Parathyroid adenoma (tissue), 2 donors: Measurements from ENCODE around the gene DHRS4L2.
"Not testable (repeated sequence)": the region's sequence is repeated elsewhere in the genome, so short reads cannot be mapped to it uniquely, and the experiment has no call there.

Experiments
- H2AFZ ChIP-seq: fragments of 300-600 bp; sonication (generic); one replicate; pipeline ENCODE4 v1.7.0; 2017; ENCODE audit warnings: antibody characterized with exemption, mild to moderate bottlenecking
- H3K27ac ChIP-seq: fragments of 300-600 bp; sonication (generic); one replicate; pipeline ENCODE4 v1.7.0; 2017
- H3K27me3 ChIP-seq: fragments of 300-600 bp; sonication (generic); one replicate; pipeline ENCODE4 v1.7.0; 2017; ENCODE audit warnings: low read length; ENCODE audit not compliant: control insufficient read depth, insufficient read depth
- H3K36me3 ChIP-seq: fragments of 300-600 bp; sonication (generic); one replicate; pipeline ENCODE4 v1.7.0; 2017; ENCODE audit warnings: low read length; ENCODE audit not compliant: control insufficient read depth, insufficient read depth
- H3K4me1 ChIP-seq: fragments of 300-600 bp; sonication (generic); one replicate; pipeline ENCODE4 v1.7.0; 2017; ENCODE audit warnings: control low read depth
- H3K4me2 ChIP-seq: fragments of 300-600 bp; sonication (generic); one replicate; pipeline ENCODE4 v1.7.0; 2017; ENCODE audit warnings: low read length
- H3K4me3 ChIP-seq: fragments of 300-600 bp; sonication (generic); one replicate; pipeline ENCODE4 v1.7.0; 2017; ENCODE audit warnings: low read depth, low read length
- H3K79me2 ChIP-seq: fragments of 300-600 bp; sonication (generic); one replicate; pipeline ENCODE4 v1.7.0; 2017; ENCODE audit warnings: control low read depth
- H3K9ac ChIP-seq: fragments of 300-600 bp; sonication (generic); one replicate; pipeline ENCODE4 v1.7.0; 2017; ENCODE audit warnings: mild to moderate bottlenecking
- H3K9me3 ChIP-seq: fragments of 300-600 bp; sonication (generic); one replicate; pipeline ENCODE4 v1.7.0; 2017; ENCODE audit warnings: low read length; ENCODE audit not compliant: control insufficient read depth
- CTCF ChIP-seq: fragments of 300-600 bp; sonication (generic); IDR thresholded peaks from one replicate; pipeline ENCODE4 v1.7.0; 2017; ENCODE audit warnings: antibody characterized with exemption, mild to moderate bottlenecking
- donor health status: primary hyperparathyroidism.

The DHRS4L2 gene

DNA sequence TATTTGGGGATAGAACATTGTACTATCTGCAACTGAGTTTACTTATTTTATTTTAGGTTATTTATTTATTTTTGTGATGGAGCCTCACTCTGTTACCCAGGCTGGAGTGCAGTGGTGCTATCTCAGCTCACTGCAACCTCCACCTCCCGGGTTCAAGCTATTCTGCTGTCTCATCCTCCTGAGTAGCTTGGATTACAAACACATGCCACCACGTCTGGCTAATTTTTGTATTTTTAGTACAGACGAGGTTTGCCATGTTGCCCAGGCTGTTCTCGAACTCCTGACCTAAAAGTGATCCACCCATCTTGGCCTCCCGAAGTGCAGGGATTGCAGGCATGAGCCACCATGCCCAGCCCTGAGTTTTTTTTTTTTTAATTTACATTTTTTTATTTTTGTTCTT, 10.9 kb downstream of the DHRS4L2 start:
- not testable (repeated sequence) for H3K4me2 ChIP-seq, H3K9ac ChIP-seq, H3K36me3 ChIP-seq, H2AFZ ChIP-seq, H3K27me3 ChIP-seq, H3K9me3 ChIP-seq, H3K4me3 ChIP-seq, H3K27ac ChIP-seq, H3K79me2 ChIP-seq, H3K4me1 ChIP-seq

GRCh38 chr14:24001078-24001477, 12.3 kb downstream of the DHRS4L2 start:
- H3K4me2 ChIP-seq, H3K36me3 ChIP-seq, H3K9ac ChIP-seq, H3K79me2 ChIP-seq, H3K4me3 ChIP-seq, H3K27me3 ChIP-seq, H3K9me3 ChIP-seq, H2AFZ ChIP-seq, H3K4me1 ChIP-seq, H3K27ac ChIP-seq: not testable (repeated sequence)

DNA sequence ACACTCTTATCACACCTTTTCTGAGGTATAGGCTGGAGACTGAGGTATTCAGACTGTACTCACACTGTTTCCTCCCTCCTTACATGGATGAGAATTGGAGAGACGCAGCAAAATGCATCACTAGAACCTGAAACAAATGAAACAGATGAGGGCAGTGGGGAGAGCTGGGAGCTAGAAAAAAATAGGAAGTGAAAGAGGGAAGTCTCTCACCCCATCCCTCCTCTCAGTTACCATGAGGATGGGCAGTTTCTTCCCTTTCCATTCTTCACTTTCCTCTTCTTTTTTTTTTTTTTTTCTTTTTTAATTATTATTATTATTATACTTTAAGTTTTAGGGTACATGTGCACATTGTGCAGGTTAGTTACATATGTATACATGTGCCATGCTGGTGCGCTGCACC, 12.9 kb downstream of the DHRS4L2 start:
- not testable (repeated sequence) for H3K79me2 ChIP-seq, H3K27me3 ChIP-seq, H3K4me1 ChIP-seq, H3K36me3 ChIP-seq, H3K9ac ChIP-seq, H3K27ac ChIP-seq, H3K9me3 ChIP-seq, H2AFZ ChIP-seq, H3K4me3 ChIP-seq, H3K4me2 ChIP-seq

- H3K79me2 ChIP-seq, H3K4me3 ChIP-seq, H3K27me3 ChIP-seq, H3K4me1 ChIP-seq, H3K9ac ChIP-seq, H3K9me3 ChIP-seq, H3K36me3 ChIP-seq: not testable (repeated sequence)
- peak overlapping the region; percentile 24 for H3K27ac ChIP-seq
- H3K4me2 ChIP-seq = peak overlapping the region; percentile 44
- H2AFZ ChIP-seq = peak overlapping the region; percentile 90
These were observed 17.7 kb downstream of the DHRS4L2 start for GRCh38 chr14:24006471-24006816.

- Histone ChIP-seq H2AFZ (peak overlapping the region; percentile 90), H3K27ac (peak overlapping the region; percentile 24), H3K4me2 (peak overlapping the region; percentile 44)
- H3K36me3 ChIP-seq, H3K4me3 ChIP-seq, H3K4me1 ChIP-seq, H3K27me3 ChIP-seq, H3K79me2 ChIP-seq, H3K9ac ChIP-seq, H3K9me3 ChIP-seq: not testable (repeated sequence)
These were observed 18.3 kb downstream of the DHRS4L2 start for GRCh38 chr14:24006817-24007652.

DNA sequence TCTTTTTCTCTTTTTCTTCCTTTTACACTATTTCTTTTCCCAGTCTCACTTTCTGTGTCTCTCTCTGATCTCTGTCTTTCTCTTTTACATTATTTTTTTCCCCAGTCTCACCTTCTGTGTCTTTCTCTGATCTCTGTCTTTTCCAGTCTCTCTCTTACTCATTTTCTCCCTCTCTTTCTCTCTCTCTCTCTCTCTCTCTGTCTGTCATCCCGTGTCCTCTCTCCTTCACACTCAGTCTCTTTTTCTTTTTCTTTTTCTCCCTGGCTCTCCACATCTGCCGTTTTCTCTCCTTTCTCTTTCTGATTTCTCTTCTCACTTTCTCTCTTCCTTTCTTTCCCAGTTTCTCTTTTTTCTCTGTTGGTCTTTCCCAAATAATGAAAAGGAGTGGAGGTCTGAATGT, 22.3 kb downstream of the DHRS4L2 start:
- H3K79me2 ChIP-seq = no peaks in the 10 kb centered on the region
- no peak overlapping the region for H3K9ac ChIP-seq
- no peaks in the 10 kb centered on the region for H3K27me3 ChIP-seq
- no peaks in the 10 kb centered on the region for H3K9me3 ChIP-seq
- no peak overlapping the region for H3K4me3 ChIP-seq
- no peak for TF ChIP-seq CTCF
- no peaks in the 10 kb centered on the region for H3K4me1 ChIP-seq
- no peak overlapping the region for H3K4me2 ChIP-seq
- no peak overlapping the region for H3K27ac ChIP-seq
- H3K36me3 ChIP-seq = no peaks in the 10 kb centered on the region
- no peak overlapping the region for H2AFZ ChIP-seq

DNA sequence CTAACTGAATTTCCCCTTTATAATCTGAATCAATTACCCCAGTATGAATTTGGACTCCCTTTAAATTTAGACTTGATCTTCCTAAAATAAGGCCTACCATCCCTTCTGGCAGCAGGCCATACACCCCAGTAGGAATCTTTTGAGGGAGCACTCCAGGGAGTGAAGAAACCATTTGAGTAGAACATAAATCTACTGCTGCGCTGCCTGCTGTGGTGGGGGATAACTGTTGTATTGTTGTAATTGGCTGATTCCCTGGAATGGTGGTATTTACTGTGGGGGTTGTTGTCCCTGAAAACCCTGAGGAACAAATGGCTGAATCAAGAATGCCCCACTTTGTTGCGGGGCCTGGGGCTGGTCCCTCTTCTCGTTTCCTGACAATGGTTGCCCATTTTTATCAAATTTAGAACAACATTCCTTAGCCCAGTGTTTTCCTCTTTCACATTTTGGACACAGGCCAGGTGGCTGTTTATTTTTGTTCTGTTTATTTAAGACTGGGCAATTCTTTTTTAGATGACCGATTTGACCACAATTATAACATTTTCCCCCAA, 24.1 kb downstream of the DHRS4L2 start:
- H3K4me1 ChIP-seq, H3K4me2 ChIP-seq, H3K36me3 ChIP-seq, H3K4me3 ChIP-seq, H3K9me3 ChIP-seq, H3K27ac ChIP-seq, H3K27me3 ChIP-seq, H3K79me2 ChIP-seq, H3K9ac ChIP-seq, H2AFZ ChIP-seq: not testable (repeated sequence)
